GM21786 (cell line): ENCODE measurements around the gene CPZ.

Experiments
- ATAC-seq: cut with Tn5 transposase; IDR thresholded peaks from one replicate; pipeline ENCODE4 v1.9.1; 2021; ENCODE audit not compliant: unreplicated experiment

CPZ gene

GRCh38 chr4:8593264-8594096 lies 915 bp downstream of the CPZ start:
- ATAC-seq = no peak

DNA sequence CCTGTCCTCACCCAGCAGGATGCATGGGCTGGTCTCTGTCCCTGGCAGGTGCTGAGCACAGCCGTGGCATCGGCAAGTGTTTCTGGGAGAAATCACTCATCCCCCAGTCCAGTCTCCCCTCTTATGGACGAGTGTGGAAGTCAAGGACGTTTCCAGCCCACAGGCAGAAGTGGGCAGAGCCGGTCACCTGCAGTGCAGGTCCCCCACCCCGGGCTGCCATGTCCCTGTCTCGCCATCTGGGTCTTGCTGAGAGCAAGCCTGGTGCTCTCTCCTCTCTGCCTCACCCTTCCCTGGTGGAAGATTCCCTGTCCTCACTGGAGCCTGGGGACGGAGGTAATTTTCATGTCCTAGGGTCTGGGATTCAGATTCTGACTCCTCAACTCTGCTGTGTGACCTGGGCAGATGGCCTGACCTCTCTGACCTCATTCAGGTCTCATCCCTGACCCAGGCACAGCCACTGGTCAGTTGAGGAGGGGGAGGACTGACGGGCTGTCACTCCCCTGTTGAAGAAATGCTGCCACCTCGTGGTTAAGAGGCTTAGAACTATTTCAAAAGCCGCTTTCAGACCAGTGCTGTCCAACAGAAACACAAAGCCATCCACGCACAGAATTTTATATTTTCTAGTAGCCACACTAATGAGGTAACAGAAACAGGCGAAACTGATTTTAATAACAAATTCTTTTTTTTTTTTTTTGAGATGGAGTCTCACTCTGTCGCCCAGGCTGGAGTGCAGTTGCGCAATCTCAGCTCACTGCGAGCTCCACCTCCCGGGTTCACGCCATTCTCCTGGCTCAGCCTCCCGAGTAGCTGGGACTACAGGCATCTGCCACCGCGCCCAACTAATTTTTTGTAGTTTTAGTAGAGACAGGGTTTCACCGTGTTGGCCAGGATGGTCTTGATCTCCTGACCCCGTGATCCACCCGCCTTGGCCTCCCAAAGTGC lies 1.8 kb downstream of the CPZ start:
- ATAC-seq = no peak

DNA sequence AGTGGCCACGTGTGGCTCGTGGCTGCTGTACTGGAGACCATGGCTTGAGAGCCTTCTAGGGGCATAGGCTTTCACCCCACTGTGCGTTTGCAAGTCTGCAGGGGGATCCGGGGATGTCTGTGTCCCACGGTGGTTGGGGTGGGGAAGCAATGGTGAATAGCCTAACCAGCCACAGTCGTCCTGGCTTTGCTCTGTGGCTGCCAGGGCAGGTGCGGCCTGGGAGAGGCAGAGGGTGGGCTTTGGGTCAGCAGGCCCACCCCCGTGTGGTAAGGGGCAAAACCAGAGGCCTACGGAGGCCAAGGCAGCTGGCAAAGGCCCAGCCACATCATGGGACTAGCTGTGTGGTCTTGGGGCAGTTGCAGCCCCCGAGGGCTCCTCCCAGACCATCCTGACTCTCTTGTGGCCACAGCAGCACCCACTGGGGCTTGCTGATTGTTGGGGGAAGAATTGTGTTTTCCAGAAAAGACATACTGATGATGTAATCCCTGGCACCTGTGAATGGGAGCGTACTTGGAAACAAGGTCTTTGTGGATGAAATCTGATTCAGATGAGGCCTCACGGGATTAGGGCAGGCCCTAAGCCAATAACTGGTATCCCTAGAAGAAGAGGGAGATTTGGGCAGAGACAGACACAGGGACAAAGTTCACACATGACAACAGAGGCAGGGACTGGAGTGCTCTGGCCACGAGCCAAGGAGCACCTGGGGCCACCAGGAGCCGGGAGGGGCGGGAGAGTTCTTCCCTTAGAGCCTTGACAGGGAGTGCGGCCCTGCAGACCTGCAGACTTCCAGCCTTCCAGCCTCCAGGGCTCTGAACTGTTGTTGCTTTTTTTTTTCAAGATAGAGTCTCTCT lies 2.9 kb downstream of the CPZ start:
- no peak for ATAC-seq

DNA sequence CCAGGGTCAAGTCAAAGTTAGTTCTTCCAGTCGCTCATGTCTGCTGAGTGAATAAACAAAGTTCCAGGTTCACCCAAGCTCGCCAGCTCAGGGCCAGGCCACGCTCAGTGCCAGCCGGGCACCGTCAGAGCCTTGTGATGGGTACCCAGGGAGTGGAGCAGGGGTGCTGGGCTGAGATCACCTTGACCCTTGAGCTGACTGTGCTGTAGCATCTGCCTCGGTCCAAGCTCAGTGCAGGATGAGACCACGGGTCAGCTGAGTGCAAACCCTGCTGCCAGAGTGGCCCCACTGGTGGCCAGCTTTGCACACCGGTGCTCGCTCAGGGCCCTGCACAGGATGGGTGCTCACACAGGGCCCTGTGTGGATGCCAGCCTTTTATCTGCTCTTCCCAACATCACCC lies 4.3 kb downstream of the CPZ start:
- ATAC-seq = no peak

DNA sequence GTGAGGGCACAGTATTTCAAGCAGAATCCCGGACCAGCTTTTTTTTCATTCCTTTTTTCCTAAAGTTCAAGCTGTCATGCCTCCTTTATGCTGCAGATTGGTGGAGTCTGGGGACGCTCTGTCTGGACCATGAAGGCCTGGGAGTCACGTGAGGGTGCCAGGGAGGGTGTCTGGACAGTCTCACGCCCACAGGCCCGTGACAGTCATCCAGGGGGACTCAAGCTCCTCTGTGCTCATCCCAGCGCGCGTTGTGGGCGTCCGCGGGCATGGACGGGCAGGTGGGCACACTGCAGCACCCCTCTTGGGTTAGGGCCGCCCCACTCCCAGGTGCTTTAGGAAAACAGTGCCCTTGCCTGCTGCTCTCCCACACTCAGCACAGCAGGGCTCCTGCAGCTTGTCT lies 4.8 kb downstream of the CPZ start:
- ATAC-seq = no peak

DNA sequence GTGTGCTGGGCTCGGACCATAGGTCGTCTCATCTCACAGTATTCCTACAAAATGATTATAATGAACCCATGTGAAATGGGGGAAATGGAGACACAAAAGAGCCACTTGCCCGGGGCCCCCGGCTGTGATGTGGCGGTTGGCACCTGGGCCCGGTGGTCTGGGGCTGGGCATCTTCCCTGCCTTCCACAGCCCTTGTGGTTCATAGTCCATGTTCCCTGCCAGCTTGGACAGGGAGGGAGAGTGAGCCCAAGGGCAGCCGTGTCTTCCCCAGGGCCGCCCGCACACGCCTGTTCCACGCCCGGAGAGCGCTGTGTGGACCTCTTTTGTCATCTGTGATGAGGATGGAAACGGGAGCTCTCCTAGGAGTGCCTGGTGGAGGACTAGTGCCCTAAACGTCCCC lies 5.2 kb downstream of the CPZ start:
- ATAC-seq = no peak

- no peak for ATAC-seq
Measured at GRCh38 chr4:8598391-8599090, 6.0 kb downstream of the CPZ start.

DNA sequence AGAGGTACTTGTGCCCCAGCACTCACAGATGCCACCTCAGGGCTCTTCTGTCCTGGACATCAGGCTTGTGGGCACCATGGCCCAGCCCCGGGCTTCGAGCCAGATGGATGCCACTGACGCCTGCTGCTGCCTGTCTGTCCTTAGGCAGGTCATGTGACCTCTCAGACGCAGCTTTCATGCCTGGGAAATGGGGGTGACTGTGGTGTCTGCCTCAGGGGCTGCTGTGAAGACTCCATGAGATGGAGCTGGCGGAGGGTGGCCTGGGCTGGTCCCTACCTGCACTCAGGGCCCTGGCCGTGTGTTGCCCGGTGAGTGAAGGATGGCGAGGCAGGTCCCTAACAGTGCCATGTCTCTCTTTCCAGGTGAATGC lies 6.5 kb downstream of the CPZ start:
- no peak for ATAC-seq

DNA sequence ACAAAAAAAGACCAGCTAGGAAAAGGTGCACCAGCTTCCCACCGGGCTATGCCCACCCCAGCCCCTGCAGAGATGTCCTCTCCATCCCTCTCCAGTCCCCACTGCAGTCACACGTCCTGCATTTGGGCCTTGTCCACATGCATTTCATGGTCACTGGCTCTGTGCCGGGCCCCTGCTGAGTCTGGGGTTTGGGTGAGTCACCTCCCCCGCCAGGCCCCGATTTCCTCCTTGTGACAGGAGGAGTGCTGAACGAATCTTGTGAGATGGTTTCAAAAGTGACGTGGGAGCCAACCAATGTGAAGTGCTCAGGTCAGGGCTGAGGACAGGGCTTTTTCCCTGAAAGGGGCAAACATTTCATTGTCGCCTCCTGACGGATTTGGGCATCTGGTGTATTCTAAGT lies 7.1 kb downstream of the CPZ start:
- no peak for ATAC-seq

DNA sequence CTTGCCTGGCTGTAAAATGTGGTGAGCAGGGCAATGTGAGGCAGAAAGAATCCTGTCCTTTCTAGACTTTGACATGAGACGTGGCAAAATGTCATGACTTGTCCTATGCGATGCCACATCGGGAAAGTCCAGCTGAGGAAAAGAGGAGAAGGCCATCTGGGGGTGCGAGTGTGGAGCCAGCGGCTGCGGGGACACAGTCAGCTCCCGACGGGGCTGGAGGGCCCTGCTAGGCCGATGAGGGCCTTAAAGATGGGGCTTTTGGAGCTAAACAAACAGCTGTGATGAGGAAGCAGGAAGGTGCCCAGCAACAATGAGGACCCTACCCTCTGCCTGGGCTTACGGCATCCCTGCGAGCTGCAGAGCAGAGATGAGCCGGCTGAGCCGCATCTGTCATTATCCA lies 7.7 kb downstream of the CPZ start:
- no peak for ATAC-seq

DNA sequence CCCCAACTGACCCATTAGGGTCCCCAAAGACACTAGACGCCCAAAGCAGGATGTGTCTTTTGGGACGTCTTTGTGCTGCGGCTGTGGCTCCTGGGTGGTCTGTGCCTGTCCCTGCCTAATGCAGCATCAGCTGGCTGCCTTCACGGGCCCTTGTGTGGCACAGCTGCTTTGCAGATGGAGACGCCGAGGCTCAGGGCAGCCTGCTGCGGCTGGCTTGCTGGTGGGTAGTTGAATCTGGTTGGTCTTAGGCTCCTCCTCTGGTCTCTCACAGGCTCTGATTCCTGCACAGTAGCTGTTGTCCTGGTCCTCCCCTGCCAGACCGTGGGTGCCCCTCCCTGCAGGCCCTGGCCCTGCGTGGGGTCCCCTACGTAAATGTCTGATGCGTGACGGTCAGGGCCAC lies 8.1 kb downstream of the CPZ start:
- no peak for ATAC-seq

DNA sequence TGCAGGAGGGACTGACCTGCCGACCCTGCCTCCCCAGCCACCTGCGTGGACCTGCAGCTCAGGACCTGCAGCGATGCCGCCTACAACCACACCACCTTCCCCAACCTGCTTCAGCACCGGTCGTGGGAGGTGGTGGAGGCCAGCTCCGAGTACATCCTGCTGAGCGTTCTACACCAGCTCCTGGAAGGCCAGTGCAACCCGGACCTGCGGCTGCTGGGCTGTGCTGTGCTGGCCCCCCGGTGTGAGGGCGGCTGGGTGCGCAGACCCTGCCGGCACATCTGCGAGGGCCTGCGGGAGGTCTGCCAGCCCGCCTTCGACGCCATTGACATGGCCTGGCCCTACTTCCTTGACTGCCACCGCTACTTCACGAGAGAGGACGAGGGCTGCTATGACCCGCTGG lies 8.5 kb downstream of the CPZ start:
- ATAC-seq = no peak

- ATAC-seq = no peak
Measured at GRCh38 chr4:8601556-8601955, 9.0 kb downstream of the CPZ start.

DNA sequence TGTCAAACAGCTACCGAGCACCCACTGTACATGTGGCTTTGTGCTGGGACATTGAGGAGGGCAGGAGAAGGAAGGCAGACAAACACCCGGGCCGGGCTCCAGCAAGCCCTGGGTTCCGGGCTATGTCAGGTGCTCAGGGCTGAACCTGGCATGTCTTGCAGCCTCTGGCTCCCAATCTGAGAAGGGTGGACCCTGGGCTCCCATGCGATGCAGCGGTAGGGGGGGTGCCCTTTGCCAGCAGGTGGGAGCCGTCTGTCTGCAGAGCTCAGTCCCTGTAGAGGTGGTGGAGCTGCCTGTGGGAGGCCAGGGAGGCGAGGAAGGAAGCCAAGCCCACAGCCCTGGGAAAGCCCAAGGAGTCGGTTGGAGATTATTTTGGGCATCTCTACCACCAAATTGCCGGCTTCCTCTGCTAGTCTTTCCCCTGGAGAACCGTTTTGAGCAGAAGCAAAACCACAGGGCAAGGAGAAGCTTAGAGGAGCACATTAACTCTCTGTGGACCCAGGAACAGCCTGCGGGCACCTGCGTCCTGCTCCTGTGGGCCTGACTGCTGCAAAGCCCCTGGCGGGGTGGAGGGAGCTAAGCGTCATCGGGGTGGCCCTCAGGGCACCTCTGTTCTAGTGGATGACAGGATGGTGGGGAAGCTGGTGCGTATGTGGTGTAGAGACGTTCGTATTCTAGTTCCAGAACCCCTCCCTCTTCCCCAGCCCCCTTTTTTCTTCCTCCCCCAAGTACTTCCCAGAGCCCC lies 10.3 kb downstream of the CPZ start:
- no peak for ATAC-seq

- no peak for ATAC-seq
Measured at GRCh38 chr4:8603931-8604330, 11.4 kb downstream of the CPZ start.

DNA sequence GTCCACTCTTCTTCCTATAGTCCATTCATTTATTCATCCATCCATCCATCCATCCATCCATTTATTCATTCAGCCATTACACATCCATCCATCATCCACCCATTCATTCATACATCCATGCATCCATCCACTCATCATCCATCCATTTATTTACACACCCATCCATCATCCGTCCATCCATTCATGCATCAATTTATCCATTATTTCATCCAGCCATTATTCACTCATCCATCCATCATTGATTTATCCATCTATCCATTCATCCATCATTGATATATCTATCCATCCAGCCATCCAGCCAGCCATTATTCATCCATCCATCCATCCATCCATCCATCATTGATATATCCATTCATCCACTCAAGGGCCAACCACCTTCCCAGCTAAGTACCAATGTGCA lies 12.7 kb downstream of the CPZ start:
- no peak for ATAC-seq

DNA sequence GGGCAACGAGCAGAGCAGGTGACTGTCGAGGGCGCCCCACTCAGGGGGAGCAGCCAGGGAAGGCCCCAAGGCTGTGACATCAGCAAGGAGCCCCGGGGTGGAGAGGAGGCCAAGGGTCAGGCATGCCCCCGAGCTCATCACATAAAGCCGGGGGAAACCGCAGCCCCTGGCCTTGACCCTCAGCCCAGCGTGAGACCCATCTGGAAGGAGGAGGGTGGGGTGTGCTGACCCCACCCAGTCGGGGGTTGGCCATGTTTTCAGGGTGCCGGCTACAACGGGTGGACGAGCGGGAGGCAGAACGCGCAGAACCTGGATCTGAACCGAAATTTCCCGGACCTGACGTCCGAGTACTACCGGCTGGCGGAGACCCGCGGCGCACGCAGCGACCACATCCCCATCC lies 13.9 kb downstream of the CPZ start:
- no peak for ATAC-seq

DNA sequence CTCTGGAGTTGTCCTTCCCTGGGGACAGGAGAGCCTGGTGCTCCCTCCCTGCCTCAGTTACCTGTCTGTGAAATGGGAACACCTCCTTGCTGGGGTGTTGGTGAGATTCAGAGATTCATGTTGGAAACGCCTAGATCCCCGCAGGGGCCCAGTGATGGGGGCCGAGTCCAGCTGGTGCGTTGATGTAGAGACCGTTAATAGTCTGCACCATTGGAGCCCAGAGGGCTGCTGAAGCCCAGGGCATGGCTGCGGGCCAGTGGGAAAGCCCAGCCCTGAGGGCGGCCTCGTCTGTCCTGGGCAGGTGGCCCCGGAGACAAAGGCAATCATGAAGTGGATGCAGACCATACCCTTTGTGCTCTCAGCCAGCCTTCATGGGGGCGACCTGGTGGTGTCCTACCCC lies 14.4 kb downstream of the CPZ start:
- no peak for ATAC-seq

- no peak for ATAC-seq
Measured at GRCh38 chr4:8607603-8608481, 15.3 kb downstream of the CPZ start.
